RWPE2 (cell line): ENCODE measurements around the gene RERE.

Experiments used
- ATAC-seq: fragments of 200-7000 bp; cut with Tn5 transposase; 3 replicates; pipeline ENCODE4 v1.9.1; 2021; ENCODE audit warnings: low read depth
- DNase-seq: peaks from one replicate; pipeline ENCODE4 v3.0.0-alpha.2; 2020; ENCODE audit warnings: low spot score
- H3K27ac ChIP-seq: fragments of 450-650 bp; 2 replicates; pipeline ENCODE4 v1.5.1; 2017; ENCODE audit warnings: mild to moderate bottlenecking; ENCODE audit not compliant: poor library complexity, severe bottlenecking
- H3K27me3 ChIP-seq: fragments of 250-450 bp; sonication (Bioruptor Pico); 2 replicates; pipeline ENCODE4 v1.5.1; 2021; ENCODE audit warnings: mild to moderate bottlenecking, moderate library complexity; ENCODE audit not compliant: insufficient read depth, poor library complexity, severe bottlenecking
- H3K36me3 ChIP-seq: fragments of 250-450 bp; sonication (Bioruptor Pico); 2 replicates; pipeline ENCODE4 v1.5.1; 2020; ENCODE audit warnings: low read depth, mild to moderate bottlenecking, moderate library complexity
- H3K4me1 ChIP-seq: fragments of 250-450 bp; sonication (Bioruptor Pico); 2 replicates; pipeline ENCODE4 v1.5.1; 2021; ENCODE audit warnings: mild to moderate bottlenecking, moderate library complexity; ENCODE audit not compliant: insufficient read depth, poor library complexity, severe bottlenecking
- H3K4me3 ChIP-seq: fragments of 250-450 bp; sonication (Bioruptor Pico); 2 replicates; pipeline ENCODE4 v1.5.1; 2021; ENCODE audit warnings: mild to moderate bottlenecking, moderate library complexity; ENCODE audit not compliant: severe bottlenecking
- H3K9me3 ChIP-seq: fragments of 250-450 bp; sonication (Bioruptor Pico); 2 replicates; pipeline ENCODE4 v1.5.1; 2021; ENCODE audit warnings: mild to moderate bottlenecking, moderate library complexity; ENCODE audit not compliant: severe bottlenecking
- CTCF ChIP-seq: fragments of 450-650 bp; IDR thresholded peaks from one replicate; pipeline ENCODE4 v1.5.1; 2017; ENCODE audit warnings: mild to moderate bottlenecking, moderate library complexity; ENCODE audit not compliant: poor library complexity, severe bottlenecking

RERE gene

GRCh38 chr1:8690253-8690525 lies 127.3 kb downstream of the RERE start:
- DNase-seq: no peak
- no peaks in the 10 kb centered on the region for H3K9me3 ChIP-seq
- ATAC-seq: no peak
- no peaks in the 10 kb centered on the region for H3K36me3 ChIP-seq
- no peak overlapping the region for H3K27ac ChIP-seq
- H3K4me3 ChIP-seq: no peak overlapping the region
- H3K4me1 ChIP-seq: no peaks in the 10 kb centered on the region
- no peaks in the 10 kb centered on the region for H3K27me3 ChIP-seq
- no peak for TF ChIP-seq CTCF

- Histone ChIP-seq H3K36me3 (no peaks in the 10 kb centered on the region), H3K9me3 (no peaks in the 10 kb centered on the region), H3K4me3 (no peak overlapping the region), H3K27me3 (no peaks in the 10 kb centered on the region), H3K4me1 (no peaks in the 10 kb centered on the region), H3K27ac (no peak overlapping the region)
- no peak for TF ChIP-seq CTCF
- no peak for ATAC-seq
- no peak for DNase-seq
Observed at GRCh38 chr1:8689431-8690252, 127.8 kb downstream of the RERE start.

- DNase-seq (no peak), ATAC-seq (no peak)
- TF ChIP-seq CTCF: no peak
- no peak overlapping the region for H3K4me3 ChIP-seq
- no peak overlapping the region for H3K27ac ChIP-seq
- no peaks in the 10 kb centered on the region for H3K27me3 ChIP-seq
- no peaks in the 10 kb centered on the region for H3K9me3 ChIP-seq
- H3K36me3 ChIP-seq: no peaks in the 10 kb centered on the region
- peaks cover 2% of the 10 kb centered on the region for H3K4me1 ChIP-seq
Observed at GRCh38 chr1:8687538-8687937, 129.9 kb downstream of the RERE start.

- peaks cover 7% of the 10 kb centered on the region for H3K4me1 ChIP-seq
- TF ChIP-seq CTCF: no peak
- no peak overlapping the region for H3K4me3 ChIP-seq
- H3K36me3 ChIP-seq: no peaks in the 10 kb centered on the region
- no peaks in the 10 kb centered on the region for H3K9me3 ChIP-seq
- H3K27me3 ChIP-seq: no peaks in the 10 kb centered on the region
- H3K27ac ChIP-seq: no peak overlapping the region
- DNase-seq (no peak), ATAC-seq (no peak)
Observed at GRCh38 chr1:8687039-8687438, 130.4 kb downstream of the RERE start.

- ATAC-seq (no peak), DNase-seq (no peak)
- H3K4me3 ChIP-seq: no peak overlapping the region
- no peaks in the 10 kb centered on the region for H3K9me3 ChIP-seq
- peaks cover 16% of the 10 kb centered on the region for H3K4me1 ChIP-seq
- TF ChIP-seq CTCF: no peak
- no peak overlapping the region for H3K27ac ChIP-seq
- H3K27me3 ChIP-seq: no peaks in the 10 kb centered on the region
- H3K36me3 ChIP-seq: no peaks in the 10 kb centered on the region
Observed at GRCh38 chr1:8685463-8685862, 132.0 kb downstream of the RERE start.
